Lower leg skin (tissue), 3 donors: ENCODE measurements around the gene HSD17B11.

Source experiments
- CTCF ChIP-seq, 3 donors: fragments of 450-650 bp; IDR thresholded peaks; one replicate each; pipeline ENCODE4 v1.5.1; 2016; ENCODE audit warnings: antibody characterized with exemption in 3 of 3, mild to moderate bottlenecking in 3 of 3, moderate library complexity in 2 of 3
- POLR2A ChIP-seq, 2 donors: fragments of 450-650 bp; IDR thresholded peaks; one replicate each; pipeline ENCODE4 v1.6.1; 2016 to 2017; ENCODE audit warnings: antibody characterized with exemption in 2 of 2, mild to moderate bottlenecking in 1 of 2, moderate library complexity in 1 of 2

GRCh38 chr4:87326460-87326859 is 64.5 kb downstream of the HSD17B11 start:
- TF ChIP-seq CTCF (IDR thresholded peaks at IDR 0.05) = no peak
- no peak for TF ChIP-seq POLR2A (IDR thresholded peaks at IDR 0.05)
